IgD-negative memory B cell (primary cell): ENCODE results near the gene TPPP. TPM values are rescaled to one million over a fixed set of nuclear protein-coding genes. Genes with fewer than 3 reads are reported as not detected.

ENCODE experiments used
- H3K27ac Mint-ChIP-seq, 3 donors: one replicate each; pipeline ENCODE4 v1.8.0; 2020 to 2022; ENCODE audit warnings: mild to moderate bottlenecking in 3 of 3, mixed read lengths in 3 of 3, moderate library complexity in 1 of 3
- H3K27me3 Mint-ChIP-seq: one replicate; pipeline ENCODE4 v1.8.0; 2021; ENCODE audit warnings: mixed read lengths
- H3K36me3 Mint-ChIP-seq: one replicate; pipeline ENCODE4 v1.8.0; 2020; ENCODE audit warnings: mild to moderate bottlenecking, mixed read lengths
- H3K4me1 Mint-ChIP-seq, 3 donors: one replicate each; pipeline ENCODE4 v1.8.0; 2020 to 2022; ENCODE audit warnings: mixed read lengths in 3 of 3, mild to moderate bottlenecking in 1 of 3
- H3K4me3 Mint-ChIP-seq, 4 donors: one replicate each; pipeline ENCODE4 v1.8.0; 2020 to 2022; ENCODE audit warnings: mild to moderate bottlenecking in 4 of 4, mixed read lengths in 4 of 4, moderate library complexity in 3 of 4
- H3K9me3 Mint-ChIP-seq, 3 donors: one replicate each; pipeline ENCODE4 v1.8.0; 2020 to 2021; ENCODE audit warnings: mixed read lengths in 3 of 3, mild to moderate bottlenecking in 1 of 3
- polyA plus RNA-seq: library from polyadenylated mRNA; unstranded; fragments of 300-500 nt; fragmentation: Illumina TruSeq; gene quantifications from one replicate; pipeline ENCODE4 v1.2.3, GENCODE V29; 2021

The TPPP gene
- polyA plus RNA-seq, 1 donor from 2014 or later = not detected

GRCh38 chr5:674630-675011 is 18.5 kb downstream of the TPPP start:
- H3K4me1 Mint-ChIP-seq = peaks cover 6 to 11% (median 7%) of the 10 kb centered on the region in 3 donors
- no peaks in the 10 kb centered on the region for H3K9me3 Mint-ChIP-seq
- no peaks in the 10 kb centered on the region for H3K36me3 Mint-ChIP-seq
- H3K27ac Mint-ChIP-seq = no peak overlapping the region
- H3K27me3 Mint-ChIP-seq = peaks cover 18% of the 10 kb centered on the region
- H3K4me3 Mint-ChIP-seq = no peak overlapping the region

DNA sequence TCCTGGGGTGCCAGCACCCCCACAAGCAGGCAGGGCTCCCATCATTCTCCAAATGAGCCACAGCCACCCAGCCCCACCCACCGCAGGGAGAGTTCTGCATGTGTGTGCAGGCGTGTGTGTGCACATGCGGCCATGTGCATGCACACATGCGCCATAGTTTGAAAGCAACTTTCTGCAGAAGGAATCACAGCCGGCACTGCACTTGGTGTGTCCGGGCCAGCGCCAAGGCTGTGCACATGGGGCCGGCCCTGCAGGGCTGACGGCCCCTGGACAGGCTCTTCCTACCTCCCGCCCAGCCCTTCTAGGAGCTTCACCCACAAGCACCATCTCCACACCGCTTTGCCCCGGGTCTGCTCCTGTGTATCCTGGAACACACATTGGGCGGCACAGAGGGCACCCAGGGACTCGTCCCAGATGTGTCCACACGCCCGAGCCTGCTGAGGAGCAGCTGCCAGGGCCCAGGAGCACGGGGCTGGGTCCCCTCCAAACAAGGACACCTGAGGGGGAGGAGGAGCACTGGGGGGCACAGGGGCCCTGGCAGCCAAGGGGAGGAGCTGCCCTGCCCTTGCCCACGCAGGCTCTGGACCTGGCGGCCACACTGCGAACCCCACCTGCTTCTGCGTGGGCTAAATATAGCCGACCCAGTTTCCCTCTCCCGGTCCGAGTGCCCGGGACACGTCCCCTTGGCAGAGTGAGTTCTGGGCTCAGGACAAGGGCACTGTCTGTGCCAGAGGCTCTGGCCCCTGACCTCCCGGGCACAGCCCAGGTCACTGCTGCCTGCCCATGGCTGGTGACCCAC is 19.1 kb downstream of the TPPP start:
- H3K4me3 Mint-ChIP-seq = no peak overlapping the region
- H3K27ac Mint-ChIP-seq = no peak overlapping the region
- no peaks in the 10 kb centered on the region for H3K36me3 Mint-ChIP-seq
- peaks cover 18% of the 10 kb centered on the region for H3K27me3 Mint-ChIP-seq
- peaks cover 6 to 11% (median 7%) of the 10 kb centered on the region in 3 donors for H3K4me1 Mint-ChIP-seq
- H3K9me3 Mint-ChIP-seq = no peaks in the 10 kb centered on the region

- Mint-ChIP-seq H3K4me3 (peak overlapping the region in 3 of 4 donors; percentile 59 to 89 (median 87)), H3K4me1 (peaks cover 6 to 11% (median 7%) of the 10 kb centered on the region in 3 donors), H3K27ac (peak overlapping the region; percentile 71 to 97 (median 96)), H3K36me3 (no peaks in the 10 kb centered on the region), H3K9me3 (no peaks in the 10 kb centered on the region), H3K27me3 (peaks cover 18% of the 10 kb centered on the region)
Measured at GRCh38 chr5:673161-673830, 19.9 kb downstream of the TPPP start.

DNA sequence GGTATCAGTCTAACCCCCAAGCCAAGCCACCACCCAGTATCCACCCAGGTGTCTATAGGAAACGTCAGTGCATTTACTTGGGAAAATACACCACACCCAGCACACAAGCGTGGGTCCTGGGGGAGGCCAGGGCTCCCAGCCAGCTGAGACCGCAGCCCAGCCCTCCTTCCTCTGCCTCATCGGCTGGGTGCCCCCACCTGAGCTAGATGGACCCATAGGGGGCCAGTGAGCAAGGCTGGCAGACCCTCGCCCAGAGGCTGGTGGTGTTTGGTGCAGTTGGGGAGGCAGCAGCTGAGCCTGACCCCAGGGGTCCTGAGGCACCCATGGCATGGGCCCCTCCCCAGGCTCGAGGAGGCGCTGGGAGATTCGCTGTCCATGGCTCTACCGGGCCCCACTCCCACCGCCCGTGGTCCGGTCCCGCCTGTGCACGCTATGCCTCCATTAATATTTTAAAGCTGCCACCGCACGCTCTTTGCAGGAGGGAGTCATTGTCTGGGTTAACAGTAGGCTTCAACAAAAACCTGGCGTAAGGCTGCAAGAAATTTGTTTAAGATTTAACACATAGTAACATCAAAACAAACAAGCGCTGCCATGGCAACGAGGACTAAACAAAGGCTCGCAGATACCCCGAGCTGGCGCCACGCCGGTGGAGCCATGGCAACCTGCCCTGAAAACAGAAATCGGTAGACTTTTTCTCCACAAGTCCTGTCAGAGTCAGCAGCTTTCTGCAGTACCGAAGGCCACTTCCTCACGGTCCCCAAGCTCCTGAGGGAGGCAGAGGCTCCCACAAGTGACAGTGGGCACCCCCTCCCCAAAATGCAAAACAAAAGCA is 20.6 kb downstream of the TPPP start:
- Mint-ChIP-seq H3K27me3 (peaks cover 18% of the 10 kb centered on the region), H3K27ac (peak overlapping the region; percentile 71 to 97 (median 96)), H3K4me1 (peaks cover 6 to 12% (median 7%) of the 10 kb centered on the region in 3 donors), H3K4me3 (peak overlapping the region; percentile 59 to 89 (median 74)), H3K36me3 (no peaks in the 10 kb centered on the region), H3K9me3 (no peaks in the 10 kb centered on the region)

- Mint-ChIP-seq H3K36me3 (no peaks in the 10 kb centered on the region), H3K4me3 (peak overlapping the region in 2 of 4 donors; percentile 28 to 87), H3K27me3 (peaks cover 16% of the 10 kb centered on the region), H3K4me1 (peaks cover 6 to 13% (median 9%) of the 10 kb centered on the region in 3 donors), H3K9me3 (no peaks in the 10 kb centered on the region), H3K27ac (peak overlapping the region in 1 of 3 donors; percentile 96)
Measured at GRCh38 chr5:671459-672328, 21.5 kb downstream of the TPPP start.

DNA sequence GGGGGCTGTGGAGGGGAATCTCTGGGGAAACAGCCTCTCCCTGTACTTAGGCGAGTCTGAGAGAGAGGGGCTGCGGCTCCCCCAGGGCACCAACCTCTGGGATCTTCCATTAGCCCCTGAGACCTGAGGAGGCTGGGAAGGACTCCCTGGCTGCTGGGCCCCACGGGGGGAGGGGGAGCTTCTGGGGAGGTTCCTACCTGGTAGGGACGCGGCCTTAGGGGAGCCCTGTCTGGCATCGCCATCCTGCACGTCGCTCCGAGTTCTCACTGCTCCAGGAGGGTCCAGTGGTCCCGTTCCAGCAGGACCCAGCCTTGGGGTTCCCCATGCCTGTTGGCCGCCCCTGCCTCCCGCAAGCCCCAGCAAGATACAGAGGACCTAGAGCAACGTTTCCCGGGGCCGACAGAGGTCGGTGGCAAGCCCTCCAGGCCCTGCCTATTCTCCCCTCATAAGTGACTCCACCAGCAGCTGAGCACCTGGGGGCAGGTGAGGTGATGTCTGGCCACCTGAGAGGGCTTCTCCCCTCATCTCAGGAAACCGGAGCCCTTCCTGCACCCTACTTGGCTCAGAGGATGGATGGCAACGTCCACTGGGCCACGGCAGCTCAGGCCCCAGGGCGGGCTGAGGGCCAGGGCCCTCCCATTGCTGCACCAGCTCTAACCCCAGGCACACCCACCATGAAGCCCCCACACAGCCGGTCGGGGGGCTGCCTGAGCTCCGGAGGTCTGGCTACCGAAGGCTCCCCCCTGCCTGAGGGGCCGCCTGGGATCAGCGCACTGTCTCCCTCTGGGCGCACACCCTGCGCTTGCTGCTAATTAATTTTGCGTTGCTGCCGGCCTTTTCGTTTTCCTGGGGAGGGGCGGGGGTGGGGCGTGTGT is 22.5 kb downstream of the TPPP start:
- Mint-ChIP-seq H3K9me3 (no peaks in the 10 kb centered on the region), H3K4me3 (no peak overlapping the region), H3K4me1 (peaks cover 6 to 13% (median 9%) of the 10 kb centered on the region in 3 donors), H3K27me3 (peaks cover 13% of the 10 kb centered on the region), H3K36me3 (no peaks in the 10 kb centered on the region), H3K27ac (no peak overlapping the region)

DNA sequence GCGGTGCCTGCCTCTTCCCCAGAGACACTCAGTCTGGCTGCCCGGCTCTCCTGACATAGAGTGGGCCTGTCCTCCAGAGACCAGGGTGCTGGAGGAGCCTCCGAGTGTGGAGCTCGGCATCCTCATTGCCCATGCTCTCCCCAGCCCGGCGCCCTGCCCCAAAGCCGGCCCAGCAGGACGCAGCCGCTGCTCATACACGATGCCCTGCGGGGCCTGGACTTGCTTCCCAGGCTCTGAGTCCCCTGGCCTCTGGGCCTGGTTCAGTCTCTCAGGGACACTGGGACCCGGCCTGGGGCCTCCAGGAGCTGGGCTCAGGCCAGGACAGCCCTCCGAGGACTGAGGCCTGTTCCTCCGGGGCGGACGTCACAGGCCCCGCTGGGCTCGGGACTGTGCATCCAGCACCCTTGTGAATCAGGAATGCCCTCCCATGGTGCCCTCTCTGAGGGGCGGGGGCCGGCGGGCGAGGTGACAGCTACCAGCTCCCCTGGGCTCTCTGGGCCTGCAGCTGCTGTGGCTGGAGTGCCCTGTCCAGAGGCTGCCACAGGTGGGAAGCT is 23.2 kb downstream of the TPPP start:
- Mint-ChIP-seq H3K27ac (peak overlapping the region in 1 of 3 donors; percentile 27), H3K4me3 (no peak overlapping the region), H3K4me1 (peaks cover 6 to 13% (median 9%) of the 10 kb centered on the region in 3 donors), H3K27me3 (peaks cover 13% of the 10 kb centered on the region), H3K36me3 (no peaks in the 10 kb centered on the region), H3K9me3 (no peaks in the 10 kb centered on the region)

- H3K27ac Mint-ChIP-seq = peak overlapping the region in 1 of 3 donors; percentile 27
- peaks cover 6 to 13% (median 9%) of the 10 kb centered on the region in 3 donors for H3K4me1 Mint-ChIP-seq
- H3K36me3 Mint-ChIP-seq = peaks cover 2% of the 10 kb centered on the region
- no peaks in the 10 kb centered on the region for H3K9me3 Mint-ChIP-seq
- H3K27me3 Mint-ChIP-seq = peaks cover 13% of the 10 kb centered on the region
- H3K4me3 Mint-ChIP-seq = no peak overlapping the region
Measured at GRCh38 chr5:669111-669841, 23.9 kb downstream of the TPPP start.

DNA sequence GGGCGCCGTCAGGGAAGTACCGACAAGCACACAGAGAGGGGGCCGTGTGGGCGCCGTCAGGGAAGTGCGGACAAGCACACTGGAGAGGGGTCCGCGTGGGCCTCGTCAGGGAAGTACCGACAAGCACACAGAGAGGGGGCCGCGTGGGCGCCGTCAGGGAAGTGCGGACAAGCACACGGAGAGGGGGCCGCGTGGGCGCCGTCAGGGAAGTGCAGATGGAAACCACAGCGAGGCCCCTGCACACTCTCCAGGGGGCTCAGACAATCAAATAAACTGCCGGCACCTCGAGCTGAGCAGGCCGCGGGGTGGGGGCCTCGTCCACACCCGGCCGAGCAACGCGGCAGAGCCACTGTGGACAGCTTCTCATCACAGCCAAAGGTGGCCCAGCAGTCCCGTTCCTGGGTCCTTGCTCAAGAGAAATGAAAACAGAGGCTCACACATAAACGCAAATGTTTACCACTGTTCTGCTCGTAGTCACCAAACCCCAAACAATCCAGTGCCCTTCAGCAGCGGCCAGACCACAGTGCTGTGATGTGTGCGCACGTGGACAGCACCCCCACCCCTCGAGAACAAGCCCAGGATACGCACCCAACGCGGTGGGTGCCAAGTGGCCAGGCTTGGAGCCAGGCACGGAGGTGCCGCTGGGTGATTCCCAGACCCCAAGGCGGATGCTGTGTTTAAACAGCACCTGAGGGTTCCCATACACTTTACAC is 24.7 kb downstream of the TPPP start:
- peaks cover 6 to 13% (median 9%) of the 10 kb centered on the region in 3 donors for H3K4me1 Mint-ChIP-seq
- H3K4me3 Mint-ChIP-seq = no peak overlapping the region
- H3K27ac Mint-ChIP-seq = no peak overlapping the region
- H3K27me3 Mint-ChIP-seq = peaks cover 7% of the 10 kb centered on the region
- H3K36me3 Mint-ChIP-seq = peaks cover 4% of the 10 kb centered on the region
- no peaks in the 10 kb centered on the region for H3K9me3 Mint-ChIP-seq

GRCh38 chr5:666816-667498 is 26.2 kb downstream of the TPPP start:
- Mint-ChIP-seq H3K36me3 (peaks cover 4% of the 10 kb centered on the region), H3K4me3 (peak overlapping the region in 1 of 4 donors; percentile 9), H3K9me3 (no peaks in the 10 kb centered on the region), H3K4me1 (peaks cover 0 to 2% (median 2%) of the 10 kb centered on the region in 3 donors), H3K27me3 (no peaks in the 10 kb centered on the region), H3K27ac (peak overlapping the region in 2 of 3 donors; percentile 17 to 39)

GRCh38 chr5:665956-666711 is 27.0 kb downstream of the TPPP start:
- H3K4me3 Mint-ChIP-seq = no peak overlapping the region
- H3K27ac Mint-ChIP-seq = no peak overlapping the region
- peaks cover 0 to 2% (median 2%) of the 10 kb centered on the region in 3 donors for H3K4me1 Mint-ChIP-seq
- H3K27me3 Mint-ChIP-seq = no peaks in the 10 kb centered on the region
- no peaks in the 10 kb centered on the region for H3K9me3 Mint-ChIP-seq
- peaks cover 4% of the 10 kb centered on the region for H3K36me3 Mint-ChIP-seq
